A673 (cell line): Measurements from ENCODE around the gene TIMM17B. TPM values are rescaled to one million over a fixed set of nuclear protein-coding genes. Genes with fewer than 3 reads are reported as not detected.

Experiments used
- BruUV-seq: library from RNA; stranded (reverse); fragments of 400-500 nt; replicated peaks from 2 replicates; lab custom pipeline; 2021; lab: Mats Ljungman, UMichigan
- CTCF ChIA-PET: fragments of 300-600 bp; sonication (Branson Sonifier 250); formaldehyde crosslinking; loops from one replicate; lab custom pipeline; 2022; ENCODE audit warnings: antibody characterized with exemption; lab: Charles Lee
- POLR2A ChIA-PET: fragments of 300-600 bp; sonication (Branson Sonifier 250); formaldehyde crosslinking; loops from one replicate; lab custom pipeline; 2022; ENCODE audit warnings: antibody characterized with exemption; ENCODE audit not compliant: low non-redundant PET; lab: Charles Lee
- DNase-seq: peaks from one replicate; pipeline ENCODE4 v3.0.0-alpha.2; 2015; ENCODE audit warnings: low spot score
- H3K27ac ChIP-seq: fragments of 200-600 bp; sonication (generic); 2 replicates; pipeline ENCODE4 v1.5.1; 2016; ENCODE audit warnings: mixed run types, low read depth, mild to moderate bottlenecking, mixed read lengths, antibody characterized with exemption, low read length; ENCODE audit not compliant: poor library complexity, severe bottlenecking
- H3K27me3 ChIP-seq: fragments of 200-600 bp; sonication (generic); replicated peaks from 2 replicates; pipeline ENCODE4 v1.6.1; 2017; ENCODE audit warnings: mixed run types, low read depth, mild to moderate bottlenecking, mixed read lengths, antibody characterized with exemption, low read length; ENCODE audit not compliant: insufficient read depth, poor library complexity
- H3K36me3 ChIP-seq: fragments of 200-600 bp; sonication (generic); 2 replicates; pipeline ENCODE4 v1.6.1; 2016; ENCODE audit warnings: mixed run types, mild to moderate bottlenecking, mixed read lengths, antibody characterized with exemption, low read length; ENCODE audit not compliant: insufficient read depth, poor library complexity, severe bottlenecking
- H3K4me1 ChIP-seq: fragments of 200-600 bp; sonication (generic); 2 replicates; pipeline ENCODE4 v1.6.1; 2017; ENCODE audit warnings: mixed run types, mild to moderate bottlenecking, mixed read lengths, antibody characterized with exemption, low read length; ENCODE audit not compliant: insufficient read depth, poor library complexity, severe bottlenecking
- H3K4me3 ChIP-seq: fragments of 200-600 bp; sonication (generic); 2 replicates; pipeline ENCODE4 v1.5.1; 2016; ENCODE audit warnings: low read depth, mixed run types, mild to moderate bottlenecking, mixed read lengths, low read length; ENCODE audit not compliant: poor library complexity, severe bottlenecking
- H3K9me3 ChIP-seq: fragments of 200-600 bp; sonication (generic); 2 replicates; pipeline ENCODE4 v1.6.1; 2016; ENCODE audit warnings: mixed run types, low read depth, mild to moderate bottlenecking, mixed read lengths, antibody characterized with exemption, low read length; ENCODE audit not compliant: poor library complexity, severe bottlenecking
- EZH2 ChIP-seq: fragments of 200-600 bp; sonication (generic); IDR thresholded peaks from 2 replicates; pipeline ENCODE4 v1.6.1; 2017; ENCODE audit warnings: borderline replicate concordance, low read depth, mild to moderate bottlenecking, mixed read lengths, antibody characterized with exemption, low read length; ENCODE audit not compliant: poor library complexity, severe bottlenecking
- intact Hi-C: fragments of 100-400 bp; cut with micrococcal nuclease; formaldehyde crosslinking; loops from one replicate; pipeline ENCODE4 v1.10.0; 2022; ENCODE audit not compliant: unreplicated experiment
- total RNA-seq: library from RNA; stranded (reverse); gene quantifications from 2 replicates; pipeline ENCODE4 v1.2.3, GENCODE V29; 2021
- TF ChIP-seq, protein P1 (sequence below): fragments of 300-800, 200-600 bp; sonication (generic); conservative IDR thresholded peaks from 2 replicates; pipeline ENCODE4 v1.5.1; 2017; ENCODE audit warnings: low read depth, mild to moderate bottlenecking, antibody characterized with exemption, low read length, moderate library complexity, mixed read lengths

The TIMM17B gene
- total RNA-seq, 1 experiment from 2014 or later: 60.8 TPM

DNA sequence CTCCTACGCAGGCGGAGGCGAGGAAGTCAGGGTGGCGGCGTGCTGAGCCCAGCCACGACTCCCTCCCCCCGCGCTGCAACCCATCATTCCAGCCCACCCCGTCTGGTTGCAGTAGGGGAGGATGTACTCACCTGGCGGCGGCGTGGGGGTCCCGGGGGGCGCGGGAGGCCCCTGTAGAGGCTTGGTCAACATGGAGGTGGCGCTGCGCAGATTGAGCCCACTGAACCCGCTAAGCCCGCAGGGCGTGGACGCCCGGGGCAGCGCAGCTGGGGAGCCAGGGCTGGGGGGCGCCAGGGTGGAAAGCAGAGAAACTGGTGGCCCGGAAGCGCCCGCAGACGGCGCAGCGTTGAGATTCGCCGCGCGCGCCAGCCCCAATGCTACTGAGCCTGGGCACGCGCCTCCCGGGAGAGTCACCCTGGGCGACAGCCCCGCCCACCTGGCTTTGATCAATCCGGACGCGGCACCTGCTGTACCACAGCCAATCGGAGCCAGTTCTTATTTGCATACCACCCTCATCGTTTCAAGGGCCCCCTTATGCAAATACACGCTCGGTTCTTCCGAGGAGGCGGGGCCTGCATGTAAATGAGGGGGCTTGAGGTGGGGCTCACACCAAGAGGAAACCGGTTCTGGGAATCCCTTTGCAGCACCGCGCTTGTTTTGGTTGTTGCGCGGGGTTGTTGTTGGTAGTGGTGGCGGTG lies 21.2 kb upstream of the TIMM17B start, which contains the start of gene PIM2:
Gene PIM2 (minus strand): TSS at position 382 of the 698 bp plus-strand sequence. CDS start 190 bp downstream, at position 192.
- CTCF ChIA-PET: interaction anchor here (0.6 kb wide), 1 partner anchor 270 kb away, joined by 5 read pairs; no protein-coding TSS in a partner anchor
- POLR2A ChIA-PET: no interaction called here
- peak within 1 kb of the TSS; percentile 81 for H3K27ac ChIP-seq
- peaks cover 9% of the 10 kb centered on the region for H3K36me3 ChIP-seq
- no peaks in the 10 kb centered on the region for H3K27me3 ChIP-seq
- BruUV-seq: no TSS peak
- peak within 1 kb of the TSS; percentile 69 for H3K4me3 ChIP-seq
- no peaks in the 10 kb centered on the region for H3K9me3 ChIP-seq
- intact Hi-C loops: loop anchor here (5.0 kb wide), 1 partner anchor 321 kb away; the partner anchor contains the start of gene WDR13
- DNase-seq: peak; percentile 95
- TF ChIP-seq, protein P1, sequence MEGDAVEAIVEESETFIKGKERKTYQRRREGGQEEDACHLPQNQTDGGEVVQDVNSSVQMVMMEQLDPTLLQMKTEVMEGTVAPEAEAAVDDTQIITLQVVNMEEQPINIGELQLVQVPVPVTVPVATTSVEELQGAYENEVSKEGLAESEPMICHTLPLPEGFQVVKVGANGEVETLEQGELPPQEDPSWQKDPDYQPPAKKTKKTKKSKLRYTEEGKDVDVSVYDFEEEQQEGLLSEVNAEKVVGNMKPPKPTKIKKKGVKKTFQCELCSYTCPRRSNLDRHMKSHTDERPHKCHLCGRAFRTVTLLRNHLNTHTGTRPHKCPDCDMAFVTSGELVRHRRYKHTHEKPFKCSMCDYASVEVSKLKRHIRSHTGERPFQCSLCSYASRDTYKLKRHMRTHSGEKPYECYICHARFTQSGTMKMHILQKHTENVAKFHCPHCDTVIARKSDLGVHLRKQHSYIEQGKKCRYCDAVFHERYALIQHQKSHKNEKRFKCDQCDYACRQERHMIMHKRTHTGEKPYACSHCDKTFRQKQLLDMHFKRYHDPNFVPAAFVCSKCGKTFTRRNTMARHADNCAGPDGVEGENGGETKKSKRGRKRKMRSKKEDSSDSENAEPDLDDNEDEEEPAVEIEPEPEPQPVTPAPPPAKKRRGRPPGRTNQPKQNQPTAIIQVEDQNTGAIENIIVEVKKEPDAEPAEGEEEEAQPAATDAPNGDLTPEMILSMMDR: no peak
- no peak for TF ChIP-seq EZH2
- peaks cover 4% of the 10 kb centered on the region for H3K4me1 ChIP-seq

DNA sequence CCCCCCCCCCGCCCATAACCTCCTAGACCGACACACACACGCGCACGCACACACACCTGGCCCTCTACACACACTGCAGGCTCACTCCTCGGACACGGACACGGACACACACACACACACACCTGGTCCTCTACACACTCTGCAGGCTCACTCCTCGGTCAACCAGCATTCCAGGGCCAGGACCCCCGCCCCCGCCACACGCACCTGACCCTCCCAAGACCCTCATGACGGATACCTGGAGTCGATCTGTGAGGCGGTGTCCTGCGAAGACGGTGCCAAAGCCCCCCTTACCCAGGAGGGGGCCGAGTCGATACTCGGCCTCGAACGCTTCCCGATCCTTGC lies 20.7 kb upstream of the TIMM17B start:
- H3K4me3 ChIP-seq: peak overlapping the region; percentile 69
- H3K4me1 ChIP-seq: peaks cover 4% of the 10 kb centered on the region
- no TSS peak for BruUV-seq
- POLR2A ChIA-PET: no interaction called here
- no peaks in the 10 kb centered on the region for H3K9me3 ChIP-seq
- no peak for DNase-seq
- H3K36me3 ChIP-seq: peaks cover 8% of the 10 kb centered on the region
- H3K27me3 ChIP-seq: no peaks in the 10 kb centered on the region
- H3K27ac ChIP-seq: peak overlapping the region; percentile 81
- CTCF ChIA-PET: no interaction called here
- intact Hi-C loops: loop anchor here (5.0 kb wide), 1 partner anchor 321 kb away; the partner anchor contains the start of gene WDR13
- TF ChIP-seq EZH2: no peak

DNA sequence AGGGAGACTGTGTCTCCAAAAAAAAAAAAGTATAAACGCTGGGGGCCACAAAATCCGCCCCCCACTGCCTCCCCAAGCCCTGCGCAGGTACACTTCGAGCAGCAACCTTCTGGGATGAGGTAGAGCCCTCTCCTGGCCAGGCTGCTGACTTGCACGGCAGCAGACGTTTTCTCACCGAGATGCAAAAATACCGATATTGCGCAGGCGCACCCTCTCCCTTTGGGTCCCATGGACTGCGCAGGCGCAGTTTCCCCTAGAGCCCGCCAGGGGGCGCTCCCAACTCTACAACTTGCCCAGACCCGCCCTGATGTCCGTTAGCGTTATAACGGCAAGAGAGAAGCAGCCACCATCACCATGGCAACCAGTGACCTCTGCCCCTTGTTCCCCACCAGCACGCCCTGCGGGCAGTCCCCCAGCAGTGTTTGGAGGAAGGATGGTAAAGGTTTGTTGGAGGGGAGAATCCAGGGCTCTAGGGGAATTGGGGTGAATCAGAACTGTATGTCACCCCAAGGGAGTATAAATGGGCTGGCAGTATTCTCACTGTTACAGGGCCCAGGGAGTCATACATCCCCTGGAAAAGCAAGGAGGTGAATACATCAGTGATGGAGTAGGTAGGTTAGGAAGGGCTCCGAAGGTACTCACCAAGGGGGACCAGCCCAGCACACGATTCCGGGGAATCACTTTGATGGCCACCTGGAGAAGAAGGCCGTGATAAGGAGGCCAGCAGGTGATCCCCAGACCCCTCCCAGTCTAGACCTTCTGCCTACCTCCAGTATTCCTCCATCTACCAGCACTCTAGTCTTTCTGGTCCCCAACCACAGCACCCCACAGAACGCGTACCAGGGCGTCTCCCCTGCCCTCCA lies 19.8 kb upstream of the TIMM17B start:
- Histone ChIP-seq H3K4me1 (peaks cover 4% of the 10 kb centered on the region), H3K9me3 (no peaks in the 10 kb centered on the region), H3K27me3 (no peaks in the 10 kb centered on the region), H3K27ac (peak overlapping the region; percentile 16), H3K36me3 (peaks cover 8% of the 10 kb centered on the region), H3K4me3 (peak overlapping the region; percentile 69)
- intact Hi-C loops: loop anchor here (1.0 to 5.0 kb wide), 2 partner anchors 126 to 320 kb away; partner anchors contain the start of genes TFE3 and WDR13
- CTCF ChIA-PET: no interaction called here
- BruUV-seq: no TSS peak
- peak; percentile 90 for DNase-seq
- no peak for TF ChIP-seq EZH2
- TF ChIP-seq, protein P1: peak; percentile 97
- POLR2A ChIA-PET: no interaction called here
